Right ventricle myocardium inferior (tissue), 1 donor: Measurements from ENCODE around the gene CLDN34. TPM values are rescaled to one million over a fixed set of nuclear protein-coding genes. Genes with fewer than 3 reads are reported as not detected.
A peak's percentile ranks its signal among the peaks of the same experiment; 100 is the strongest.

Experiments
- ATAC-seq: fragments of 200-7000 bp; cut with Tn5 transposase; one replicate; pipeline ENCODE4 v1.9.1; 2020; ENCODE audit warnings: mild to moderate bottlenecking, moderate library complexity
- DNase-seq: peaks from one replicate; pipeline ENCODE4 v3.0.0; 2021; ENCODE audit errors: missing footprints
- intact Hi-C: fragments of 100-400 bp; cut with DNase I; formaldehyde crosslinking; loops from one replicate; pipeline ENCODE4 v1.11.0; 2022
- total RNA-seq: library from RNA; stranded (reverse); fragmentation: NEBNext Ultra II Directional; extraction: Animal tissue kit (Norgen Biotek cat#: 25700); gene quantifications from one replicate; pipeline ENCODE4 v1.2.1, GENCODE V29; 2021
- donor health status: DM: no; HTN: yes; CAD: no; lungs with severe emphysema.

The CLDN34 gene
- total RNA-seq, 1 donor from 2014 or later, result not detected

- intact Hi-C loops, result no loop called here
- ATAC-seq, result no peak
- DNase-seq, result no peak
Measured at GRCh38 chrX:9958183-9958582, 9.0 kb upstream of the CLDN34 start.

- no peak for ATAC-seq
- intact Hi-C loops, result no loop called here
Measured at GRCh38 chrX:9961750-9962149, 5.4 kb upstream of the CLDN34 start.

GRCh38 chrX:9977635-9978034 is 10.5 kb downstream of the CLDN34 start:
- no peak for ATAC-seq
- DNase-seq, result no peak
- intact Hi-C loops, result no loop called here

More at GRCh38 chrX:9961750-9962149, 5.4 kb upstream of the CLDN34 start:
- no peak for DNase-seq

- intact Hi-C loops, result no loop called here
- DNase-seq (no peak), ATAC-seq (no peak)
Measured at GRCh38 chrX:9980401-9980800, 13.2 kb downstream of the CLDN34 start.

- no peak for ATAC-seq
- DNase-seq, result no peak
- intact Hi-C loops, result no loop called here
Measured at GRCh38 chrX:9980927-9981326, 13.8 kb downstream of the CLDN34 start.

GRCh38 chrX:9983441-9983840 is 16.3 kb downstream of the CLDN34 start:
- no peak for ATAC-seq
- intact Hi-C loops, result no loop called here
- no peak for DNase-seq

- intact Hi-C loops, result no loop called here
- ATAC-seq (no peak), DNase-seq (no peak)
Measured at GRCh38 chrX:9983846-9984245, 16.7 kb downstream of the CLDN34 start.

DNA sequence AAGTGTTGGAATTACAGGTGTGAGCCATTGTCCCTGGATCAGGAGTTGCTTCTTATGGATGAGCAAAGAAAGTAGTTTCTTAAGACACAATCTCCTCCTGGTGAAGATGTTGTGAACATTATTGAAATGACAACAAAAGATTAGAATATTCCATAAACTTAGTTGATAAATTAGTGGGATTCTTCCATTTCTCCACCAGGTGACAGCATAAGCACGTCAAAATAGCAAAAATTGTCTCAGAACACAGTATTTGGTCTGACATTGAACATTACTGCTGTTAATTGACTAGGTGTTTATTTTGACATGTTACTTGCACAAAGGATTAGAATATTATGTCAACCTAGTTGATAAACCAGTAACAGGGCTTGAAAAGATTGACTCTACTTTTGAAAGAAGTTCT is 21.6 kb downstream of the CLDN34 start:
- intact Hi-C loops, result no loop called here
- DNase-seq, result no peak
- no peak for ATAC-seq

- no peak for ATAC-seq
- intact Hi-C loops, result loop anchor here (10.0 kb wide), 1 partner anchor 107 kb away; no protein-coding TSS in a partner anchor
- DNase-seq, result no peak
Measured at GRCh38 chrX:9992061-9992460, 24.9 kb downstream of the CLDN34 start.

DNA sequence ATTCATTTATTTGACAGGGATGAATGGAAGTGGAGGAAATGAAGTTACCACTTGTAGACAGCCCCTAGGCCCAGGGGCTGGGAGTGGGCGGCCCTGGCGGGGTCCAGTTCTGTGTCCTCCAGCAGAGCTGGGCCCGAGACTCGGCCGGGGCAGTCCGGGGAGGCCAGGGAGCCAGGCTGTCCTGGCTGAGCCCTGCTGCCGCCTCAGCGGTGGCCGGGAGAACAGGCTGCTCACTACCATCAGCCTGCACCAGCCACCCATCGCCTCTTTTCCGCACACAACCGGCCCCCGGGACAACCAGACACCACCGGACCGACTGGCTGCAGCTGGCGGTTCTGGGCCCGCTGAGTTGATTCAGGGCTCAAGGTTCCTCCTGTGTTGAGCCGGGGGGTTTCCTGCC is 25.6 kb downstream of the CLDN34 start:
- intact Hi-C loops, result loop anchor here (10.0 kb wide), 1 partner anchor 108 kb away; no protein-coding TSS in a partner anchor
- ATAC-seq (no peak), DNase-seq (no peak)

DNA sequence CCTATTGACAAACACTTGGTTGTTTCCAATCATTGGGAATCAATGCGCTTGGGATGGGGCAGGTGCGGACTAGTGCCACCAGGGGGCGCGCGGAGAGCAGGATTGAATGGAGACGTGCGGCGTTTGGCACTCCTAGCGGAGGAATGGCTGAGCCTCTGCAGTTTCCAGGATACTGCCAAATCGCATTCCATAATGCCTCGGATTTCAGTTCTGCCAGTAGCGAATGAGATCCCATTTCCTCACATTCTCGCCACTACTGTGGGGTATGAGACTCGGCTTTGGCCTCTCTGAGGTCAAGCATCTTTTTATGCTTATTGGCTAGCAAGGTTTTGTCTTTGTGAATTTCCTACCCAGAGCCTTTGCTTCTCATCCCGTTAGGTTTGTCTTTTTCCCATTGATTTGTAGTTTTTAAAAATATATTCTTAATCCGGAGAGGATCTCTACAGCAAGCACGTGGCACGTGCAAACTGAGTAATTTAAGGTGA is 28.7 kb downstream of the CLDN34 start:
- intact Hi-C loops, result loop anchor here (1.0 to 10.0 kb wide), 2 partner anchors 111 to 123 kb away; no protein-coding TSS in a partner anchor
- DNase-seq, result peak; percentile 92
- ATAC-seq, result peak; percentile 90

DNA sequence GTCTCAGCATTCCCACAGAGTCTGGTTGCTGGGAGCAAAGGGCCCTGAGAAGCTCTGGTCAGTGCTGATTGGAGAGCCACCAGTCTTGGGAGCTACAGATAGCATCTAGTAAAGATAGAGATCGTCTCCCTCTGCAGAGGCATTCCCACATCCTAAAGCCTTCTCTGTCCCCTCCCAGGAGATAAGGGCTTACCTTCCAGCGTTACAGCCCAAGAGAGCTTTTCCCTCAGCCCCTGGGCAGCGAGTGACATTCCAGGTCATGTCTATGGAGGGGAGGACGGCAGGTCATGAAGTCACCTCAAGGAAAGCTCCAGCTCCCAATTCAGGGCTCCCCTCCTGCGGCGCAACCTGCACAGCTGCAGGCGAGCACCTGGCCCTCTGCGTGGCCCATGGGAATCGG is 29.9 kb downstream of the CLDN34 start:
- ATAC-seq (no peak), DNase-seq (no peak)
- intact Hi-C loops, result loop anchor here (10.0 kb wide), 1 partner anchor 112 kb away; no protein-coding TSS in a partner anchor

- DNase-seq (no peak), ATAC-seq (peak; percentile 68)
- intact Hi-C loops, result loop anchor here (10.0 kb wide), 1 partner anchor 113 kb away; no protein-coding TSS in a partner anchor
Measured at GRCh38 chrX:9997524-9997923, 30.4 kb downstream of the CLDN34 start.

- DNase-seq (no peak), ATAC-seq (no peak)
- intact Hi-C loops, result no loop called here
Measured at GRCh38 chrX:10001496-10001895, 34.3 kb downstream of the CLDN34 start.

DNA sequence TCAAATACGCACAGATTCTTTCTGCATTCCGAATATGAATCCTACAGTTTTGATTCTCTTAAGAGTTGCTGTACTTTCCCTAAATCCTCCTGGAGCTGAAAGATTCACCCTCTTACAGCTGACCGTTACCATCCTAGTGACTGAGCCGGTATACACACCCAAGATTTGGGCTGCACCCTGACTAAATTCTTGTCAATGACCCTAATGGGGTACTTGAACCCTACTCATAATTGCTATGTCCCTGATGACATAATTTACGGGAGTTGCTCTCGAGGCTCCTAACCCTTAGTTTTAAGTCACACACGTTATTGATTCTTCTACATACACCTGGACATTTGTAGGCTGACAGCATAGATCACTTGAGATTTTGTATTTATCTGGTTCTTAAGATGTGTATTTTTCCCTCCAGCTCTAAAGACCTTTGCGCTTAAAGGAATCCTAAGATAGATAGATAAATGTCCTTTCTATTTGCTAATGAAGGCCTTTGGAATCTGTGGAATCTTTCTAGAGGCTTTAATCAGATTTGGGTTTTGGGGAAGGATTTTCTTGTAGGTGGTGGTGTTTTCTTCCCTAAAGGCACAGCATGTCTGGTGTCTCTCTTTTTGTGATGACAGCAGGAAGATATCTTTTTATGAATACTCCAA is 37.8 kb downstream of the CLDN34 start:
- intact Hi-C loops, result no loop called here
- DNase-seq (no peak), ATAC-seq (no peak)

DNA sequence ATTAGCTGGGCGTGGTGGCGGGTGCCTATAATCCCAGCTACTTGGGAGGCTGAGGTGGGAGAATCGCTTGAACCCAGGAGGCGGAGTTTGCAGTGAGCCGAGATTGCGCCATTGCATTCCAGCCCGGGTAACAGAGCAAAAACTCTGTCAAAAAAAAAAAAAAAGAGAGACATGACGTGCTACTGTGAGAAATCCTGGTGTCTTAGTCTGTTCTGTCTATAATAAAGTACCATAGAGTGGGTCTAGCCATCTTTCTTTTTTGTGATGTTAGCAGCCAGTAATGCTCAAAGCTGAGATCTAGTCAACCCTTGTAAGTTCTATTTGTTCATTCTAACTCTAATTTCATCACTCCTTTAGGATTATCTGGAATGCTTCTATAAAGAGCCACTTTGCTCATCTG is 38.9 kb downstream of the CLDN34 start:
- intact Hi-C loops, result no loop called here
- DNase-seq (no peak), ATAC-seq (no peak)

GRCh38 chrX:10006770-10007169 is 39.6 kb downstream of the CLDN34 start:
- ATAC-seq (no peak), DNase-seq (no peak)
- intact Hi-C loops, result no loop called here

DNA sequence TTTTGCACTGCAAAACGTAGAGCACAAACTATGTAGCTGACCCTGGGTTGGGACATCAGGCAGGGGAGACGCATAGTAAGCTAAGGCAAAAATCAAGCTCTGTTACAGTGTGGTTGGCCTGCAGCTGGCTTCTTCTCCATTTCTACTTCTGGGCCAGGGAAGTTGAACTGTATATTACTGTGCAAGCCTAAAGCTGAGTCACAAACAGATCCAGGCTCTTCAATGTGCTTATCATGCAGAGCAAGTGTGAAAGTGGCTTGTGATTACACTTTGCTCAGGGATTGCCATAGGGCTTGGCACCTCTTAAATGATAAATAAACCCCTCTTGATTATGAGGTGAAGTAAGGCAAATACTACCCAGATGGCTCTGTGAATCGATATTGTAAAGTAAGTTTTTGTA is 40.5 kb downstream of the CLDN34 start:
- intact Hi-C loops, result no loop called here
- DNase-seq, result no peak
- ATAC-seq, result peak; percentile 62

DNA sequence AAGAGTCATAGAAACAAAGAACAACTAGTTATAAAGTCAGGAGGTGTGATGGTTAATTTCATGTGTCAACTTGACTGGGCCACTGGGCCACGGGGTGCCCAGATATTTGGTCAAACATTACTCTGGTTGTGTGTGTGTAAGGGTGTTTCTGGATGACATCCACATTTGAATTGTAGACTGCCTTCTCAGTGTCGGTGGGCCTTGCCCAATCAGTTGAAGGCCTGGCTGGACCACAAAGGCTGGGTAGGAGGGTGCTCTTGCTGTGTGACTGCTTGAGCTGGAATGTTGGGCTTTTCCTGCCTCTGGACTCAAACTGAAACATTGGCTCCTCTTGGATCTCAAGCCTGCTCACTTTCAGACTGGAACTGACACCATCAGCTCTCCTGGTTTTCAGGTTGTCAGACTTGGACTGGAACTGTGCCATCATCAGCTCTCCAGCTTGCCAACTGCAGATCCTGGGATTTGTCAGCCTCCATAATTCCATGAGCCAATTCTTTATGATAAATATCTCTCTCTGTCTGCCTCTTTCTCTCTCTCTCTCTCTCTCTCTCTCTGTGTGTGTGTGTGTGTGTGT is 41.4 kb downstream of the CLDN34 start:
- ATAC-seq (no peak), DNase-seq (no peak)
- intact Hi-C loops, result no loop called here

DNA sequence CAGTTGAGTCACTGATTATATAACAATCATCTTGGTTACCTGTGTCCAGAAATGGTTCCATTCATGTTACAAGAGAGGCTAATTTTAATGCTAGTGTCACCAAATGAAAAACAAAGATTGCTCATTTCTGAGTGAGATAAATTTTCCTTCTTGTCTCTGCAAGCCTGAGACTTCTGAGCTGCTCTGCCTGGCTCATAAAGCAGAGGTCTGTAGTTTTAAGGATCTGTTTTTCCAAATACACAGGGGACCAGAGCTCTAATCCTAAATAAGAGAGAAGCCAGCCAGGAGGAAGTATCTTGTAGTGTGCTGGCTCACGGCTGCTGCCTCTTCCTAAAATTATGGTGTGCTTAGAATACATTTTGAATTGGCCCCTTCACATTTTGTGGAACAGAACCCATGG is 42.6 kb downstream of the CLDN34 start:
- no peak for DNase-seq
- intact Hi-C loops, result loop anchor here (5.0 kb wide), 1 partner anchor 103 kb away; no protein-coding TSS in a partner anchor
- no peak for ATAC-seq
